ENCODE measurements around the gene GJC2.

DNA sequence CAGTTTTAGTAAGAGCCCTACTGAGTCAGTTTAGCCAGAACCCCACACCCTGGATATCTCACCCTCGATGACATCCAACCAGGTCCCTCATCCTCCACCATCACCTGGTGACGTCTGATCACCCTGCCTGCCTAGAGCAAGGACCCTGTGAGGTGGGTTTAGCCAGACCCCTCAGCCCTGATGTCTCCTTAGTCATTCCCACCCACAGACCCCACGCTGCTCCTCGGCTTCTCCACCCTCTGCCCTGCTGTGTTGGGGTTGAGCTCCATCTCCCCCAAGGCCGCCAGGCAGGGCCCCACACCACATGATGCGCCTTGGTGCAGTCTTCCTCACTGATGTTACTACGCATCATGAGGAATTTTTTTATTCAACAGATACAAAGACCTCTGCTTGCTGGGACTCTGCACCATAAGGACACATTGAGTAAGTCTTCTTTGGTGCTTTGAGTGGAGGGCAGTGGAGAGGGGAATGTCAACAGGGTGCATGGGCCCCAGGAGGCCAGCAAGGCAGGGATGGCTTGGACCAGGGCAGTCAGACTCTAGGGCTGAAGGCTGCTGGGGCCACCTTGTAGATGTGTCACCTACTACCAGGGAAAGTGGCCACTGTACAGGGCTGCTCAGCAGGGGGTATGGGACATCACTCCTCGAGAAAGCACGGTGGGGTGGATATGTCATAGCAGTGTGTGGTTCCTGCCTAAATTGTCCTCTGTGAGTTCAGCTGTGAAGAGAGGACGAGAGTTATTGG is 14.2 kb downstream of the GJC2 start:
- TF ChIP-seq, protein P1, sequence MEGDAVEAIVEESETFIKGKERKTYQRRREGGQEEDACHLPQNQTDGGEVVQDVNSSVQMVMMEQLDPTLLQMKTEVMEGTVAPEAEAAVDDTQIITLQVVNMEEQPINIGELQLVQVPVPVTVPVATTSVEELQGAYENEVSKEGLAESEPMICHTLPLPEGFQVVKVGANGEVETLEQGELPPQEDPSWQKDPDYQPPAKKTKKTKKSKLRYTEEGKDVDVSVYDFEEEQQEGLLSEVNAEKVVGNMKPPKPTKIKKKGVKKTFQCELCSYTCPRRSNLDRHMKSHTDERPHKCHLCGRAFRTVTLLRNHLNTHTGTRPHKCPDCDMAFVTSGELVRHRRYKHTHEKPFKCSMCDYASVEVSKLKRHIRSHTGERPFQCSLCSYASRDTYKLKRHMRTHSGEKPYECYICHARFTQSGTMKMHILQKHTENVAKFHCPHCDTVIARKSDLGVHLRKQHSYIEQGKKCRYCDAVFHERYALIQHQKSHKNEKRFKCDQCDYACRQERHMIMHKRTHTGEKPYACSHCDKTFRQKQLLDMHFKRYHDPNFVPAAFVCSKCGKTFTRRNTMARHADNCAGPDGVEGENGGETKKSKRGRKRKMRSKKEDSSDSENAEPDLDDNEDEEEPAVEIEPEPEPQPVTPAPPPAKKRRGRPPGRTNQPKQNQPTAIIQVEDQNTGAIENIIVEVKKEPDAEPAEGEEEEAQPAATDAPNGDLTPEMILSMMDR (IDR thresholded peaks at IDR 0.05), result no peak
- TF ChIP-seq EZH2 (IDR thresholded peaks at IDR 0.05; ENCODE audit: borderline replicate concordance, insufficient read depth, low read depth, low read length, poor library complexity, severe bottlenecking), result no peak
